HG03064 (cell line): ENCODE data around the gene ABCC2.

ENCODE experiments used
- ATAC-seq: cut with Tn5 transposase; IDR thresholded peaks from one replicate; pipeline ENCODE4 v1.9.1; 2021; ENCODE audit warnings: low read depth; ENCODE audit not compliant: unreplicated experiment

Gene ABCC2

GRCh38 chr10:99770408-99771045, 11.9 kb upstream of the ABCC2 start:
- ATAC-seq = no peak

GRCh38 chr10:99775850-99776249, 6.6 kb upstream of the ABCC2 start:
- ATAC-seq = no peak

GRCh38 chr10:99777918-99778714, 4.3 kb upstream of the ABCC2 start:
- ATAC-seq = no peak

GRCh38 chr10:99779335-99779734, 3.1 kb upstream of the ABCC2 start:
- ATAC-seq = no peak

GRCh38 chr10:99781734-99782429, 558 bp upstream of the ABCC2 start:
- no peak for ATAC-seq

GRCh38 chr10:99784016-99784726, 1.7 kb downstream of the ABCC2 start:
- no peak for ATAC-seq

- no peak for ATAC-seq
These were observed 2.4 kb downstream of the ABCC2 start for GRCh38 chr10:99784727-99785441.

- no peak for ATAC-seq
These were observed 3.2 kb downstream of the ABCC2 start for GRCh38 chr10:99785646-99786045.

- ATAC-seq = no peak
These were observed 4.9 kb downstream of the ABCC2 start for GRCh38 chr10:99787311-99787710.

- no peak for ATAC-seq
These were observed 5.5 kb downstream of the ABCC2 start for GRCh38 chr10:99787782-99788445.

GRCh38 chr10:99788598-99789256, 6.3 kb downstream of the ABCC2 start:
- ATAC-seq = no peak

- ATAC-seq = no peak
These were observed 9.4 kb downstream of the ABCC2 start for GRCh38 chr10:99791831-99792230.

GRCh38 chr10:99793819-99794218, 11.4 kb downstream of the ABCC2 start:
- no peak for ATAC-seq

- no peak for ATAC-seq
These were observed 14.5 kb downstream of the ABCC2 start for GRCh38 chr10:99796928-99797327.

GRCh38 chr10:99798031-99798430, 15.6 kb downstream of the ABCC2 start:
- no peak for ATAC-seq

- no peak for ATAC-seq
These were observed 16.5 kb downstream of the ABCC2 start for GRCh38 chr10:99798920-99799319.

GRCh38 chr10:99799613-99800012, 17.2 kb downstream of the ABCC2 start:
- ATAC-seq = no peak

- no peak for ATAC-seq
These were observed 22.0 kb downstream of the ABCC2 start for GRCh38 chr10:99804471-99804870.

- no peak for ATAC-seq
These were observed 22.8 kb downstream of the ABCC2 start for GRCh38 chr10:99805190-99805589.
